Endothelial cell of umbilical vein (primary cell): ENCODE results near the gene PDE1C. TPM values are rescaled to one million over a fixed set of nuclear protein-coding genes. Genes with fewer than 3 reads are reported as not detected.

Source experiments
- BruUV-seq: library from RNA; stranded (reverse); fragments of 400-500 nt; replicated peaks from 2 replicates; lab custom pipeline; 2021; lab: Mats Ljungman, UMichigan
- CTCF ChIA-PET: fragments of 300-600, 350-600 bp; sonication (Branson Sonifier 250); formaldehyde crosslinking; loops from one replicate; lab custom pipeline; 2021; ENCODE audit warnings: antibody characterized with exemption, inconsistent platforms; lab: Charles Lee
- POLR2A ChIA-PET: fragments of 300-600, 350-600 bp; sonication (Branson Sonifier 250); formaldehyde crosslinking; loops from one replicate; lab custom pipeline; 2021; ENCODE audit warnings: antibody characterized with exemption, inconsistent platforms; lab: Charles Lee
- DNase-seq: peaks from one replicate; pipeline ENCODE4 v3.0.0-alpha.2; 2011; ENCODE audit warnings: low read depth, low spot score
- FAIRE-seq: peaks from 2 replicates; lab custom pipeline; 2011; peaks lifted over from hg19 to GRCh38; lab: Jason Lieb, UNC
- H2AFZ ChIP-seq: 2 replicates; pipeline ENCODE4 v1.6.0; 2012; ENCODE audit warnings: low read depth, low read length, control low read depth, inconsistent platforms
- H3K27ac ChIP-seq: 2 replicates; pipeline ENCODE4 v1.5.1; 2011; ENCODE audit warnings: low read depth, mild to moderate bottlenecking, control low read depth, low read length, moderate library complexity; ENCODE audit not compliant: insufficient read depth
- H3K27me3 ChIP-seq, 2 experiments: 2 replicates each; pipeline versions ENCODE4 v1.6.0 to v1.6.1; 2011; ENCODE audit warnings: low read length in 2 of 2, mixed read lengths in 1 of 2; ENCODE audit not compliant: control insufficient read depth in 2 of 2, insufficient read depth in 2 of 2
- H3K36me3 ChIP-seq, 2 experiments: 2 replicates in 1 of 2; 3 replicates in 1 of 2; pipeline ENCODE4 v1.5.1; 2011; ENCODE audit warnings: low read length in 2 of 2, mild to moderate bottlenecking in 1 of 2, moderate library complexity in 1 of 2; ENCODE audit not compliant: control insufficient read depth in 2 of 2, insufficient read depth in 2 of 2; ENCODE audit errors: extremely low read depth in 1 of 2
- H3K4me1 ChIP-seq: 3 replicates; pipeline ENCODE4 v1.5.1; 2011; ENCODE audit warnings: mild to moderate bottlenecking, low read length; ENCODE audit not compliant: control insufficient read depth, insufficient read depth; ENCODE audit errors: extremely low read depth
- H3K4me2 ChIP-seq: 2 replicates; pipeline ENCODE4 v1.6.1; 2011; ENCODE audit warnings: low read length, control low read depth, mixed read lengths; ENCODE audit not compliant: insufficient read depth
- H3K4me3 ChIP-seq, 3 experiments: fragments of 200-600 bp in 1 of 3; sonication (generic), shearing (Covaris generic) in 1 of 3; replicated peaks in 1 of 3; 2 replicates each; pipeline ENCODE4 v1.5.1; 2011 to 2016; ENCODE audit warnings: control low read depth in 3 of 3, low read length in 3 of 3, mild to moderate bottlenecking in 2 of 3, inconsistent platforms in 1 of 3, low read depth in 1 of 3, moderate library complexity in 1 of 3; ENCODE audit not compliant: insufficient read depth in 1 of 3
- H3K79me2 ChIP-seq: 2 replicates; pipeline ENCODE4 v1.6.0; 2012; ENCODE audit warnings: low read length, inconsistent platforms; ENCODE audit not compliant: control insufficient read depth, insufficient read depth
- H3K9ac ChIP-seq: replicated peaks from 2 replicates; pipeline ENCODE3; 2011; ENCODE audit warnings: low read length, control low read depth; ENCODE audit not compliant: insufficient read depth; ENCODE audit errors: extremely low read depth
- H3K9me1 ChIP-seq: replicated peaks from 3 replicates; pipeline ENCODE4 v1.6.0; 2011; ENCODE audit warnings: mild to moderate bottlenecking, low read length; ENCODE audit not compliant: control insufficient read depth, insufficient read depth; ENCODE audit errors: extremely low read depth
- H3K9me3 ChIP-seq: replicated peaks from 2 replicates; pipeline ENCODE4 v1.5.1; 2012; ENCODE audit warnings: low read length, inconsistent platforms; ENCODE audit not compliant: control insufficient read depth, insufficient read depth
- H4K20me1 ChIP-seq: replicated peaks from 2 replicates; pipeline ENCODE3; 2011; ENCODE audit warnings: mild to moderate bottlenecking, low read length; ENCODE audit not compliant: control insufficient read depth, insufficient read depth; ENCODE audit errors: extremely low read depth
- EZH2 ChIP-seq: IDR thresholded peaks from 2 replicates; pipeline ENCODE4 v1.6.1; 2012; ENCODE audit warnings: borderline replicate concordance, low read depth, mild to moderate bottlenecking, moderate library complexity, low read length, inconsistent platforms; ENCODE audit not compliant: severe bottlenecking
- GATA2 ChIP-seq: IDR thresholded peaks from 2 replicates; pipeline ENCODE4 v1.7.0; 2011; ENCODE audit warnings: low read depth, mild to moderate bottlenecking, moderate library complexity, mixed read lengths, low read length; ENCODE audit not compliant: insufficient read length, insufficient read depth
- JUN ChIP-seq: IDR thresholded peaks from 2 replicates; pipeline ENCODE4 v1.6.1; 2011; ENCODE audit warnings: borderline replicate concordance, low read depth; ENCODE audit not compliant: insufficient read length, insufficient read depth
- MAX ChIP-seq: IDR thresholded peaks from 2 replicates; pipeline ENCODE4 v1.6.1; 2011; ENCODE audit not compliant: insufficient read depth, insufficient read length
- MYC ChIP-seq: IDR thresholded peaks from one replicate; pipeline ENCODE4 v1.6.1; 2011; ENCODE audit warnings: mild to moderate bottlenecking, low read depth, low read length
- POLR2AphosphoS5 ChIP-seq: IDR thresholded peaks from 2 replicates; pipeline ENCODE4 v1.6.1; 2012; ENCODE audit warnings: low read depth, mild to moderate bottlenecking, control low read depth, low read length, moderate library complexity; ENCODE audit not compliant: insufficient read depth
- dilution Hi-C: fragments of 300-500 bp; cut with MboI; formaldehyde crosslinking; loops from one replicate; pipeline ENCODE4 v1.15.0; 2019; ENCODE audit warnings: low sequenced_read_pairs; ENCODE audit not compliant: extremely low pct_ligation_motif_present
- intact Hi-C: fragments of 100-400 bp; cut with micrococcal nuclease; formaldehyde crosslinking; loops from one replicate; pipeline ENCODE4 v1.10.0; 2022
- polyA plus RNA-seq, 4 experiments: library from polyadenylated mRNA; depleted of rRNA in 3 of 4; stranded (reverse) in 3 of 4; unstranded in 1 of 4; fragments of >200 nt; gene quantifications; 2 replicates each; pipeline versions ENCODE4 v1.2.1 to v1.2.3, GENCODE V29; 2011 to 2012; ENCODE audit warnings: missing spikeins in 1 of 4
- total RNA-seq: library from RNA; stranded (reverse); gene quantifications from 2 replicates; pipeline ENCODE4 v1.2.3, GENCODE V29; 2021

PDE1C gene
- total and polyA plus RNA-seq, 2 donors (not counting 3 experiments of a cell fraction or from before 2014, with no cell fraction given) = 0.90 to 3.1 TPM

- Histone ChIP-seq H4K20me1 (no peaks in the 10 kb centered on the region), H3K27ac (no peak overlapping the region), H2AFZ (peak overlapping the region; percentile 59), H3K4me2 (no peak overlapping the region), H3K9me3 (no peaks in the 10 kb centered on the region), H3K4me1 (peaks cover 10% of the 10 kb centered on the region), H3K9me1 (no peaks in the 10 kb centered on the region), H3K79me2 (no peaks in the 10 kb centered on the region), H3K4me3 (no peak overlapping the region), H3K36me3 (no peaks in the 10 kb centered on the region), H3K27me3 (no peaks in the 10 kb centered on the region), H3K9ac (no peak overlapping the region)
- BruUV-seq = no TSS peak
- DNase-seq = peak; percentile 68
- ChIA-PET POLR2A (no interaction called here), CTCF (interaction anchor here (1.1 kb wide), 1 partner anchor 121 kb away, joined by 3 read pairs; no protein-coding TSS in a partner anchor)
- intact Hi-C loops (no loop called here), dilution Hi-C loops (no loop called here)
- FAIRE-seq = no peak
- TF ChIP-seq POLR2AphosphoS5 (no peak), MAX (no peak), MYC (no peak), GATA2 (peak; percentile 60)
These were observed 134.8 kb downstream of the PDE1C start for GRCh38 chr7:31935124-31936054.

DNA sequence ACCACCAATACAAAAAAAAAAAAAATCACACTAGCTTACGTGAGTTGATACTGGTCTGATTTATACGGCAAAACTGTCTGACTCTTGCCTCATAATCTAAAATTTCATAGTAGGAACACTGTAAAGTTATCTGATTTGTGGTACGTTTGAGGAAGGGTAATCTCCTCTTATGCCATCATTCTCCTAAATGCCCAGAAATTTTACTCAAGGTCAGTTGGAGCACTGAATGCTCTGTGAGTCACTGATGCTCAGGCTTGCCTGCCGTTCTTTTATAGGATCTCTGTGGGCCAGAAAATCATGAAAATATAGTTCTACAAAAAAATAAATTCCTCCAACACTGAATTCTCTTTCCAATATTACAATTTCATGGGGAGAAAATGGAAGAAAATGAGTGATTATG, 135.7 kb downstream of the PDE1C start:
- Histone ChIP-seq H4K20me1 (no peaks in the 10 kb centered on the region), H3K36me3 (no peaks in the 10 kb centered on the region), H3K9me3 (no peaks in the 10 kb centered on the region), H3K9me1 (no peaks in the 10 kb centered on the region), H3K4me1 (peaks cover 10% of the 10 kb centered on the region), H2AFZ (no peak overlapping the region), H3K4me2 (no peak overlapping the region), H3K4me3 (no peak overlapping the region), H3K9ac (no peak overlapping the region), H3K27me3 (no peaks in the 10 kb centered on the region), H3K27ac (no peak overlapping the region), H3K79me2 (no peaks in the 10 kb centered on the region)
- intact Hi-C loops (no loop called here), dilution Hi-C loops (no loop called here)
- TF ChIP-seq POLR2AphosphoS5 (no peak), EZH2 (no peak), MAX (no peak), JUN (no peak)
- POLR2A ChIA-PET = no interaction called here
- DNase-seq (no peak), FAIRE-seq (no peak)
- BruUV-seq = no TSS peak
- CTCF ChIA-PET = interaction anchor here (1.8 kb wide), 1 partner anchor 11 kb away, joined by 7 read pairs; no protein-coding TSS in a partner anchor
